HG03060 (cell line): ENCODE measurements around the gene B3GALT5.
"Not testable (repeated sequence)": the region's sequence is repeated elsewhere in the genome, so short reads cannot be mapped to it uniquely, and the experiment has no call there.

Source experiments
- ATAC-seq: cut with Tn5 transposase; IDR thresholded peaks from one replicate; pipeline ENCODE4 v1.9.1; 2021; ENCODE audit warnings: low read depth, moderate number of reproducible peaks; ENCODE audit not compliant: unreplicated experiment

B3GALT5 gene

GRCh38 chr21:39686646-39687468 is 74.1 kb downstream of the B3GALT5 start:
- ATAC-seq: no peak

GRCh38 chr21:39688010-39688409 is 75.3 kb downstream of the B3GALT5 start:
- ATAC-seq: no peak

- not testable (repeated sequence) for ATAC-seq
Measured at GRCh38 chr21:39689860-39690259, 77.1 kb downstream of the B3GALT5 start.

GRCh38 chr21:39690454-39690853 is 77.7 kb downstream of the B3GALT5 start:
- no peak for ATAC-seq

GRCh38 chr21:39694750-39695149 is 82.0 kb downstream of the B3GALT5 start:
- no peak for ATAC-seq

- ATAC-seq: no peak
Measured at GRCh38 chr21:39696196-39696595, 83.5 kb downstream of the B3GALT5 start.

- ATAC-seq: no peak
Measured at GRCh38 chr21:39696618-39697017, 83.9 kb downstream of the B3GALT5 start.

GRCh38 chr21:39700318-39700717 is 87.6 kb downstream of the B3GALT5 start:
- ATAC-seq: no peak

- no peak for ATAC-seq
Measured at GRCh38 chr21:39703578-39703977, 90.8 kb downstream of the B3GALT5 start.

GRCh38 chr21:39705849-39706248 is 93.1 kb downstream of the B3GALT5 start:
- no peak for ATAC-seq

GRCh38 chr21:39707316-39707715 is 94.6 kb downstream of the B3GALT5 start:
- no peak for ATAC-seq

- no peak for ATAC-seq
Measured at GRCh38 chr21:39710866-39711265, 98.1 kb downstream of the B3GALT5 start.

GRCh38 chr21:39712273-39712672 is 99.5 kb downstream of the B3GALT5 start:
- no peak for ATAC-seq

GRCh38 chr21:39712976-39713375 is 100.2 kb downstream of the B3GALT5 start:
- no peak for ATAC-seq

GRCh38 chr21:39713905-39714304 is 101.2 kb downstream of the B3GALT5 start:
- no peak for ATAC-seq

- no peak for ATAC-seq
Measured at GRCh38 chr21:39714331-39714730, 101.6 kb downstream of the B3GALT5 start.

- ATAC-seq: no peak
Measured at GRCh38 chr21:39715804-39716397, 103.2 kb downstream of the B3GALT5 start.

GRCh38 chr21:39720126-39720778 is 107.5 kb downstream of the B3GALT5 start:
- ATAC-seq: no peak

- ATAC-seq: no peak
Measured at GRCh38 chr21:39721885-39722284, 109.1 kb downstream of the B3GALT5 start.
